H1 (cell line): ENCODE data around the gene ABHD2. TPM values are rescaled to one million over a fixed set of nuclear protein-coding genes. Genes with fewer than 3 reads are reported as not detected.

Source experiments
- CTCF ChIA-PET: fragments of 300-600 bp; sonication (Branson Sonifier 250); formaldehyde crosslinking; loops from one replicate; lab custom pipeline; 2021; ENCODE audit not compliant: partially characterized antibody; lab: Charles Lee
- POLR2A ChIA-PET: fragments of 300-600 bp; sonication (Branson Sonifier 250); formaldehyde crosslinking; loops from one replicate; lab custom pipeline; 2021; ENCODE audit warnings: inconsistent platforms; ENCODE audit not compliant: partially characterized antibody; lab: Charles Lee
- DNase-seq, 2 experiments: peaks; one replicate each; pipeline versions ENCODE4 v3.0.0 to v3.0.0-alpha.2; 2010 to 2022; ENCODE audit warnings: low spot score in 2 of 2, low read depth in 1 of 2, mixed read lengths in 1 of 2
- FAIRE-seq: peaks from 2 replicates; lab custom pipeline; 2011; peaks lifted over from hg19 to GRCh38; lab: Jason Lieb, UNC
- H2AFZ ChIP-seq: 2 replicates; pipeline ENCODE4 v1.8.1; 2012; ENCODE audit warnings: low read length, inconsistent platforms
- H2AK5ac ChIP-seq: 2 replicates; pipeline ENCODE4 v1.6.1; 2013; ENCODE audit warnings: low read depth, low read length
- H2BK120ac ChIP-seq: replicated peaks from 2 replicates; pipeline ENCODE3; 2013; ENCODE audit warnings: low read depth, low read length, inconsistent platforms
- H2BK12ac ChIP-seq: 2 replicates; pipeline ENCODE4 v1.6.1; 2013; ENCODE audit warnings: low read depth, low read length
- H2BK15ac ChIP-seq: 2 replicates; pipeline ENCODE4 v1.6.1; 2013; ENCODE audit warnings: low read length
- H2BK20ac ChIP-seq: 2 replicates; pipeline ENCODE4 v1.6.1; 2013; ENCODE audit warnings: low read length
- H2BK5ac ChIP-seq: 2 replicates; pipeline ENCODE4 v1.6.1; 2013; ENCODE audit warnings: low read depth, low read length
- H3K14ac ChIP-seq: 2 replicates; pipeline ENCODE4 v1.6.1; 2013; ENCODE audit warnings: inconsistent platforms; ENCODE audit not compliant: insufficient read length
- H3K18ac ChIP-seq: 2 replicates; pipeline ENCODE4 v1.6.1; 2013; ENCODE audit warnings: low read length; ENCODE audit errors: extremely low read depth
- H3K23ac ChIP-seq: 2 replicates; pipeline ENCODE4 v1.6.1; 2013; ENCODE audit warnings: inconsistent platforms; ENCODE audit not compliant: insufficient read length
- H3K23me2 ChIP-seq: 2 replicates; pipeline ENCODE4 v1.6.1; 2013; ENCODE audit warnings: low read depth, low read length
- H3K27ac ChIP-seq: 2 replicates; pipeline ENCODE4 v1.6.1; 2011; ENCODE audit warnings: low read depth, low read length, inconsistent platforms
- H3K27me3 ChIP-seq, 4 experiments: replicated peaks in 1 of 4; 1 replicate in 1 of 4; 2 replicates in 3 of 4; pipeline versions ENCODE4 v1.6.1 to v1.8.1; 2011 to 2013; ENCODE audit warnings: low read length in 3 of 4, mild to moderate bottlenecking in 3 of 4, inconsistent platforms in 2 of 4, mixed read lengths in 2 of 4, moderate library complexity in 1 of 4; ENCODE audit not compliant: control insufficient read depth in 3 of 4, insufficient read depth in 3 of 4; ENCODE audit errors: extremely low read depth in 1 of 4
- H3K36me3 ChIP-seq, 4 experiments: 2 replicates each; pipeline versions ENCODE4 v1.6.1 to v1.8.1; 2011 to 2013; ENCODE audit warnings: mild to moderate bottlenecking in 4 of 4, low read length in 3 of 4, moderate library complexity in 2 of 4, control low read depth in 1 of 4, inconsistent platforms in 1 of 4; ENCODE audit not compliant: insufficient read depth in 4 of 4, control insufficient read depth in 2 of 4
- H3K4ac ChIP-seq: replicated peaks from 2 replicates; pipeline ENCODE3; 2013; ENCODE audit warnings: low read length, low read depth, mixed read lengths, inconsistent platforms; ENCODE audit not compliant: insufficient read length
- H3K4me1 ChIP-seq, 4 experiments: replicated peaks in 1 of 4; 1 replicate in 1 of 4; 2 replicates in 3 of 4; pipeline versions ENCODE4 v1.6.1 to v1.8.1; 2011 to 2013; ENCODE audit warnings: low read length in 3 of 4, inconsistent platforms in 2 of 4, mixed read lengths in 1 of 4; ENCODE audit not compliant: insufficient read depth in 4 of 4, control insufficient read depth in 3 of 4
- H3K4me2 ChIP-seq, 2 experiments: 2 replicates each; pipeline versions ENCODE4 v1.6.1 to v1.8.1; 2011 to 2013; ENCODE audit warnings: low read depth in 2 of 2, low read length in 2 of 2, control low read depth in 1 of 2, inconsistent platforms in 1 of 2, mild to moderate bottlenecking in 1 of 2; ENCODE audit not compliant: insufficient read depth in 1 of 2
- H3K4me3 ChIP-seq, 4 experiments: fragments of 200-600, 300-600 bp in 1 of 4; sonication (generic), shearing (Covaris generic), sonication (Bioruptor Twin) in 1 of 4; 2 replicates each; pipeline versions ENCODE4 v1.5.1 to v1.8.1; 2011 to 2016; ENCODE audit warnings: low read length in 4 of 4, low read depth in 3 of 4, control low read depth in 2 of 4, inconsistent platforms in 2 of 4, mild to moderate bottlenecking in 2 of 4, mixed read lengths in 1 of 4, moderate library complexity in 1 of 4; ENCODE audit not compliant: insufficient read depth in 2 of 4; ENCODE audit errors: extremely low read depth in 1 of 4
- H3K56ac ChIP-seq: replicated peaks from 2 replicates; pipeline ENCODE3; 2013; ENCODE audit warnings: low read depth, mild to moderate bottlenecking, mixed read lengths, low read length, inconsistent platforms; ENCODE audit not compliant: insufficient read length
- H3K79me1 ChIP-seq: 2 replicates; pipeline ENCODE4 v1.6.1; 2013; ENCODE audit warnings: low read depth, low read length, control low read depth
- H3K79me2 ChIP-seq, 2 experiments: 2 replicates each; pipeline versions ENCODE4 v1.6.1 to v1.8.1; 2012 to 2013; ENCODE audit warnings: low read length in 2 of 2, mild to moderate bottlenecking in 2 of 2, inconsistent platforms in 1 of 2; ENCODE audit not compliant: insufficient read depth in 2 of 2, control insufficient read depth in 1 of 2
- H3K9ac ChIP-seq, 4 experiments: replicated peaks in 1 of 4; 1 replicate in 1 of 4; 2 replicates in 3 of 4; pipeline versions ENCODE4 v1.6.1 to v1.8.1; 2011 to 2013; ENCODE audit warnings: low read depth in 3 of 4, low read length in 3 of 4, control low read depth in 2 of 4, mild to moderate bottlenecking in 2 of 4, moderate library complexity in 2 of 4, inconsistent platforms in 1 of 4; ENCODE audit errors: extremely low read depth in 1 of 4
- H3K9me3 ChIP-seq, 2 experiments: 2 replicates each; pipeline versions ENCODE4 v1.6.1 to v1.8.1; 2012 to 2013; ENCODE audit warnings: mild to moderate bottlenecking in 2 of 2, moderate library complexity in 2 of 2, control low read depth in 1 of 2, inconsistent platforms in 1 of 2, low read depth in 1 of 2, low read length in 1 of 2, mixed read lengths in 1 of 2; ENCODE audit not compliant: insufficient read depth in 2 of 2
- H4K20me1 ChIP-seq, 2 experiments: replicated peaks in 1 of 2; 2 replicates each; pipeline versions ENCODE3 to v1.8.1; 2011 to 2013; ENCODE audit warnings: inconsistent platforms in 2 of 2, low read length in 2 of 2, mild to moderate bottlenecking in 1 of 2; ENCODE audit not compliant: insufficient read depth in 2 of 2, control insufficient read depth in 1 of 2
- H4K5ac ChIP-seq: 2 replicates; pipeline ENCODE4 v1.6.1; 2013; ENCODE audit warnings: low read length, low read depth, mixed read lengths, inconsistent platforms; ENCODE audit not compliant: insufficient read length
- H4K8ac ChIP-seq: 2 replicates; pipeline ENCODE4 v1.8.0; 2013; ENCODE audit warnings: mild to moderate bottlenecking, moderate library complexity, low read length, inconsistent platforms; ENCODE audit not compliant: insufficient read depth; ENCODE audit errors: extremely low read depth
- H4K91ac ChIP-seq: replicated peaks from 2 replicates; pipeline ENCODE3; 2013; ENCODE audit warnings: low read length, mixed read lengths, inconsistent platforms; ENCODE audit not compliant: insufficient read length
- CHD1 ChIP-seq: IDR thresholded peaks from 2 replicates; pipeline ENCODE4 v1.6.1; 2012; ENCODE audit warnings: low read depth, low read length, improper control_type of control experiment
- CTBP2 ChIP-seq: IDR thresholded peaks from 2 replicates; pipeline ENCODE4 v1.7.0; 2011; ENCODE audit warnings: borderline replicate concordance, mild to moderate bottlenecking, moderate library complexity, mixed read lengths, low read length; ENCODE audit not compliant: insufficient read depth, insufficient read length
- EGR1 ChIP-seq: IDR thresholded peaks from 2 replicates; pipeline ENCODE4 v1.6.1; 2011; ENCODE audit warnings: low read depth, low read length, borderline replicate concordance
- EP300 ChIP-seq, 2 experiments: IDR thresholded peaks; 1 replicate in 1 of 2; 2 replicates in 1 of 2; pipeline ENCODE4 v1.6.1; 2011 to 2012; ENCODE audit warnings: low read depth in 2 of 2, low read length in 2 of 2, mild to moderate bottlenecking in 2 of 2, borderline replicate concordance in 1 of 2, inconsistent platforms in 1 of 2, moderate library complexity in 1 of 2
- POLR2A ChIP-seq, 2 experiments: IDR thresholded peaks; 1 replicate in 1 of 2; 2 replicates in 1 of 2; pipeline ENCODE4 v1.6.1; 2011; ENCODE audit warnings: low read depth in 2 of 2, low read length in 2 of 2, mild to moderate bottlenecking in 2 of 2; ENCODE audit errors: control extremely low read depth in 1 of 2
- SIRT6 ChIP-seq: IDR thresholded peaks from one replicate; pipeline ENCODE4 v1.7.1; 2012; ENCODE audit warnings: low read length, inconsistent platforms
- TBP ChIP-seq: IDR thresholded peaks from 2 replicates; pipeline ENCODE4 v1.6.1; 2011; ENCODE audit warnings: low read depth, low read length, improper control_type of control experiment
- polyA plus RNA-seq, 7 experiments: library from polyadenylated mRNA; depleted of rRNA in 3 of 7; stranded (reverse) in 5 of 7; unstranded in 2 of 7; fragments of >200 nt in 5 of 7; fragments of 200-250 nt in 2 of 7; gene quantifications; 1 replicate in 5 of 7; 2 replicates in 1 of 7; 4 replicates in 1 of 7; pipeline versions ENCODE4 v1.2.1 to v1.2.3, GENCODE V29; 2011 to 2013; ENCODE audit warnings: missing spikeins in 2 of 7, mixed read lengths in 2 of 7
- total RNA-seq: library from RNA; stranded (reverse); fragmentation: NEBNext Ultra II Directional; extraction: Animal tissue kit (Norgen Biotek cat#: 25700); gene quantifications from 2 replicates; pipeline ENCODE4 v1.2.1, GENCODE V29; 2021

The ABHD2 gene
- total and polyA plus RNA-seq, 2 of the 8 experiments (the other 6 are each of a cell fraction or from before 2014, with no cell fraction given), result 9.1 to 23.7 TPM

DNA sequence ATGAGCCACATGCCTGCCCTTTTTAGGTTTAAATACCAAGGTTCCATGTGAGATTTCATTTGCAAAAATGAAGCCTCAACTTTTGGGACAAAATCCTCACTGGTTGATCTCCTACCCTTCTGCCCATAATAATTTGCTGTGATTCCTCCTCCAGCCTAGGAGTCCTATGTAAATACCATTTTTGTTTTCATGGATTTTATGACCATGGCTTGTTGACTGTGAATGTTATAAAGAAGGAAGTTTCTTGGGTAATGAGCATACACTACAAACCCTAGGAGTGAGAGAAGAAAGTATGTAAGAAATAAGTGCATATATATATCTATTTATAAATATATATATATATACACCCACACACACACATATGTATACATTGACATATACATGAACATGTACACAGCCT lies 120.0 kb downstream of the ABHD2 start:
- Histone ChIP-seq H3K79me2 (no peaks in the 10 kb centered on the region), H2BK5ac (no peak overlapping the region), H4K91ac (no peak overlapping the region), H2AK5ac (no peak overlapping the region), H3K27me3 (no peaks in the 10 kb centered on the region; a peak in 1 of 7 replicates), H3K56ac (no peak overlapping the region), H3K79me1 (no peaks in the 10 kb centered on the region), H2BK20ac (no peak overlapping the region), H2BK15ac (no peak overlapping the region), H3K4ac (no peak overlapping the region), H3K4me1 (no peaks in the 10 kb centered on the region; a peak in 1 of 7 replicates), H2BK12ac (no peak overlapping the region), H4K5ac (no peak overlapping the region), H3K27ac (no peak overlapping the region), H3K4me2 (no peak overlapping the region), H3K14ac (no peak overlapping the region), H3K4me3 (no peak overlapping the region), H2BK120ac (no peak overlapping the region), H4K20me1 (no peaks in the 10 kb centered on the region), H4K8ac (no peak overlapping the region), H3K23me2 (no peaks in the 10 kb centered on the region), H3K18ac (no peak overlapping the region), H3K9me3 (no peaks in the 10 kb centered on the region), H3K36me3 (no peaks in the 10 kb centered on the region), H3K9ac (no peak overlapping the region), H3K23ac (no peak overlapping the region), H2AFZ (no peak overlapping the region)
- CTCF ChIA-PET, result interaction anchor here (1.9 to 3.3 kb wide), 5 partner anchors 9 to 62 kb away, joined by 14 to 36 read pairs (median 19); partner anchors contain the start of gene RLBP1
- POLR2A ChIA-PET, result no interaction called here
- FAIRE-seq, result no peak
- DNase-seq, result no peak
- TF ChIP-seq POLR2A (IDR thresholded peaks at IDR 0.05; ENCODE audit: control extremely low read depth in 1 of 2, low read depth in 2 of 2, low read length in 2 of 2), result no peak
- TF ChIP-seq CHD1, result no peak
- TF ChIP-seq EP300 (IDR thresholded peaks at IDR 0.05; ENCODE audit: borderline replicate concordance in 1 of 2, low read depth in 2 of 2, low read length in 2 of 2), result no peak
- no peak for TF ChIP-seq SIRT6
- no peak for TF ChIP-seq TBP
- TF ChIP-seq EGR1, result no peak
- TF ChIP-seq CTBP2, result no peak
